ENCODE measurements around the gene DLG2. TPM values are rescaled to one million over a fixed set of nuclear protein-coding genes. Genes with fewer than 3 reads are reported as not detected.

Gene DLG2
- total RNA-seq, 1 experiment from 2014 or later: 2.7 TPM

DNA sequence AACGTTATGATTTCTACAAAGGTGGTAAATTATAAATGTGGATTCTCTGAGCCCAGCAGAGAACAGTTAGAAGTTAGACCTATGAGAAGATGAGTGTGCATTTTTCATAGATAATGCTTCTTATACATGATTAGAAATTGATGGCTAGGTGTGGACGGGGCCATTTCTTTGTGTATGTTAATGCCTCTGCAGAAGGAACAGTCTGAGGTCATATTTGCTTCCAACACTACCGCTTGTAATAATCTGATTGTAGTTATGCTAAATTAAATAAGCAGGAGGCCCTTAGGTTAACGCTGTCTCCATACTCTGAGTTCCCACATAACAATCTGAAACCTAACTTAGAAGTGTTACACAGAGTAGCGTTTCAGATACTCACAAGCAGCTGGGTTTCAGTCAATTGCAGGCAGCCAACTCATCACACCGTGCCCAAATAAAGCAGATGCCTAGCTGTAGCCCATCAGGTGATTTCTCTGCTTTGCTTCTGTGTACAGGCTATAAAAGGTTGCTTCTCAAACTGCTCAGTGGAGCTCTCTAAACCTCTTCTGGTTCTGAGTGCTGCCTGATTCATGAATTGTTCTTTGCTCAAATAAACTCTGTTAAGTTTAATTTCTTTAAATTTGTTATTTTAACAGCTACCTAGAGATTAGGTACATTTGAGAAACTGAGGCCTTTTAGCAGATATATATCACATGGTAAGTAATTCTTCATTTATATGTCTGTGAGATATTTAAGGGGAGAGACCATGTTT, 1702.2 kb downstream of the DLG2 start:
- Histone ChIP-seq H3K79me2 (ENCODE audit: low read length) (no peaks in the 10 kb centered on the region), H3K4me1 (ENCODE audit: low read length) (no peaks in the 10 kb centered on the region), H3K4me2 (ENCODE audit: low read depth, low read length, poor library complexity, severe bottlenecking) (no peak overlapping the region), H3K4me3 (ENCODE audit: low read length) (no peak overlapping the region), H3K27ac (ENCODE audit: low read length) (no peak overlapping the region), H3K9me3 (ENCODE audit: low read length) (no peaks in the 10 kb centered on the region), H4K20me1 (ENCODE audit: insufficient read depth, low read depth, low read length) (no peaks in the 10 kb centered on the region), H3K36me3 (ENCODE audit: insufficient read depth, low read length) (no peaks in the 10 kb centered on the region), H3K9ac (ENCODE audit: low read length) (no peak overlapping the region), H3K27me3 (ENCODE audit: low read length) (peaks cover 4% of the 10 kb centered on the region; the same call in 1 of the 2 replicates), H3K9me2 (replicated peaks; ENCODE audit: insufficient read depth, low read length) (no peaks in the 10 kb centered on the region), H2AFZ (ENCODE audit: low read length) (no peak overlapping the region)
- no peak for DNase-seq

DNA sequence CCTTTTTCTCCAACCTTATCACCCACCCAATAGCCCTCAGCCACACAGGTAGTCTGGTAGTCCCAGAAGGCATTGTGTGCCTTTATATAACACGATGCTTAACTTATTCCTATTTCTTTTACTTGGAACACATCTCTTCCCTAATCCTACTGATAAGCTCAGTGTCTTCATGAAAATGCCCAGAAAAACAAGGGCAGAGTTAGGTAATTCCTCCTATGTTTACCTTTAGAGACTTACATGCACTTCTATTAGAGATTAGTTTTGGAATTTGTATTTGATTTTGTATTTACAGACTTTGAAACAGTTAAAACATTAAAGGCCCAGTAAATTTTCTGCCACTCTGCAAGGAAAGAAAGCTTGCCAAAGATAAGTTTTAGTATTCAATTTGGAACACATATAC, 1703.2 kb downstream of the DLG2 start:
- no peak overlapping the region for H3K27ac ChIP-seq (ENCODE audit: low read length)
- H3K79me2 ChIP-seq (ENCODE audit: low read length): no peaks in the 10 kb centered on the region
- no peaks in the 10 kb centered on the region for H3K9me2 ChIP-seq (replicated peaks; ENCODE audit: insufficient read depth, low read length)
- H3K36me3 ChIP-seq (ENCODE audit: insufficient read depth, low read length): no peaks in the 10 kb centered on the region
- no peaks in the 10 kb centered on the region for H4K20me1 ChIP-seq (ENCODE audit: insufficient read depth, low read depth, low read length)
- no peaks in the 10 kb centered on the region for H3K9me3 ChIP-seq (ENCODE audit: low read length)
- H3K4me3 ChIP-seq (ENCODE audit: low read length): no peak overlapping the region
- no peaks in the 10 kb centered on the region for H3K27me3 ChIP-seq (ENCODE audit: low read length)
- no peaks in the 10 kb centered on the region for H3K4me1 ChIP-seq (ENCODE audit: low read length)
- no peak overlapping the region for H2AFZ ChIP-seq (ENCODE audit: low read length)
- no peak for DNase-seq
- no peak overlapping the region for H3K4me2 ChIP-seq (ENCODE audit: low read depth, low read length, poor library complexity, severe bottlenecking)
- no peak overlapping the region for H3K9ac ChIP-seq (ENCODE audit: low read length)

DNA sequence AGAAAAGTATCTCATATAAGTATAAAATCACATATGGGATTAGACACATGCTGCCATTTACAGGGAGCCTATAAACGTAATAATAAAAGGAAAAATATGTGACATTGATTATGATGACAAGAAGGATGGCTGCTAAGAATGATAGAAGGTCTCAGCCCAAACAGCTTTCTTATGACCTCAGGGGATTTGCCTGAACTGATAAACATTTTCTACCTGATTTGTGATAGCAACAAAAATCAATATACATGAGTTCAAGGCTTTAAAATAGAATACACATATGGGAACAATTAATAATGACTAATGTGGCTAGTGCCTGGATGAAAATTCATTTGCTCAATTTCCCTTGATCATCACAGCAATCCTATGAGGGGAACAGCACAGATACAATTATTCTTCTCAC, 1704.2 kb downstream of the DLG2 start:
- no peak overlapping the region for H2AFZ ChIP-seq (ENCODE audit: low read length)
- H3K4me1 ChIP-seq (ENCODE audit: low read length): no peaks in the 10 kb centered on the region
- H3K27ac ChIP-seq (ENCODE audit: low read length): no peak overlapping the region
- H3K4me2 ChIP-seq (ENCODE audit: low read depth, low read length, poor library complexity, severe bottlenecking): no peak overlapping the region
- H3K36me3 ChIP-seq (ENCODE audit: insufficient read depth, low read length): no peaks in the 10 kb centered on the region
- H3K27me3 ChIP-seq (ENCODE audit: low read length): no peaks in the 10 kb centered on the region
- no peaks in the 10 kb centered on the region for H3K79me2 ChIP-seq (ENCODE audit: low read length)
- no peak overlapping the region for H3K9ac ChIP-seq (ENCODE audit: low read length)
- no peaks in the 10 kb centered on the region for H4K20me1 ChIP-seq (ENCODE audit: insufficient read depth, low read depth, low read length)
- H3K9me2 ChIP-seq (replicated peaks; ENCODE audit: insufficient read depth, low read length): no peaks in the 10 kb centered on the region
- H3K9me3 ChIP-seq (ENCODE audit: low read length): no peaks in the 10 kb centered on the region
- H3K4me3 ChIP-seq (ENCODE audit: low read length): no peak overlapping the region
- no peak for DNase-seq

DNA sequence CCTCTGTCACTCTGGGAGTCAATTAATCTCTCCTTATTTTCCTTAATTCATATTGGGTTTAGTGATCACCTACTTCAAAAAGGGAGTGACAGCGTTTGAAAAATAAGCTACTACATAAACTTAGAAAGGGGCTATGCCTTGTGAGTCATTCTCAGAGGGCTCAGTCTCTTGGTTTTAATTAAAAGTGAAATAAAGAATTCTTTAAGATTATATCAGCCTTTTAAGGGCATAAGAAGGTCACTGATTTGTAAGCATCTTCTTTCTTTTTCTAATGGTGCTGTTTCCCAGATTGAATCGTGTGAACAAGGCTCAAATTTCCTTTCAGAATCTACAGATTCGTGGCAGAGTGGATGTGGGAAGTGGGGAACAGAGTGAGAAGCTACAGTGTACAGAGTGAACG, 1704.8 kb downstream of the DLG2 start:
- Histone ChIP-seq H3K36me3 (ENCODE audit: insufficient read depth, low read length) (no peaks in the 10 kb centered on the region), H3K27ac (ENCODE audit: low read length) (no peak overlapping the region), H3K9me2 (replicated peaks; ENCODE audit: insufficient read depth, low read length) (no peaks in the 10 kb centered on the region), H3K9me3 (ENCODE audit: low read length) (no peaks in the 10 kb centered on the region), H3K79me2 (ENCODE audit: low read length) (no peaks in the 10 kb centered on the region), H3K27me3 (ENCODE audit: low read length) (no peaks in the 10 kb centered on the region), H3K4me3 (ENCODE audit: low read length) (no peak overlapping the region), H2AFZ (ENCODE audit: low read length) (no peak overlapping the region), H3K4me2 (ENCODE audit: low read depth, low read length, poor library complexity, severe bottlenecking) (no peak overlapping the region), H3K4me1 (ENCODE audit: low read length) (no peaks in the 10 kb centered on the region), H4K20me1 (ENCODE audit: insufficient read depth, low read depth, low read length) (no peaks in the 10 kb centered on the region), H3K9ac (ENCODE audit: low read length) (no peak overlapping the region)
- no peak for DNase-seq

DNA sequence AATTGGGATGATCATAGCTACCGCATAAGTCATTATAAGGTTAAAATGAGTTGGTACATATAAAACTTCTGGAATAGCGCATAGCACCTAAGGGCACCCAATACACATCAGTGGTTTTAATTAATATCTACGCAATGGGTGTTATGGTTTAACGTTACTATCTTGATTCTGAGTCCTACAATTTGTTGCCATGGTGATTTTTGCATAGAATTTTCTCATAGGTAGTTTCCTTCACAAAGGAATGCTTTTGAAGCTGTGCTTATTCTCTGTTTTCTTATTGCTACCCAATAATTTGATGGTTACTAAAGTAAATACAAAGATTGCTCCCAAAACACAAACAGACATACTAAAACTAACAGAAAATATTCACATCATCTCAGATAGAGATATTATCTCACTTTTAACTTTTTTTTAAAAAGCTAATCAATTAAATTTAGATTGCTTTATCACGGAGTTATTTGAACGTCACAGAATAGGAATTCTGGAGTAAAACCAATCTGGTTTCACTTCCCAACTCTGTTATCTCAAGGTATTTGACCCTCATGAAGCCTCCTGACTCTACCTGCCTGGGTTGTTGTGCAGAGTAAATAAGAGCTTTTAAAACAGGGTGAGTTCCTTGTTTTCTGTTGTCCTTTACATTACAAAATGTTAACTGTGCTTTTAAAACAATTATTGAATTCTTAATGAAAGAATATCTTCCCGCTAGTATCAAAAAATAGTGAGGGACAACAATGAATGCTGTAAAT, 1705.5 kb downstream of the DLG2 start:
- H3K9ac ChIP-seq (ENCODE audit: low read length): no peak overlapping the region
- no peaks in the 10 kb centered on the region for H3K36me3 ChIP-seq (ENCODE audit: insufficient read depth, low read length)
- no peak overlapping the region for H3K27ac ChIP-seq (ENCODE audit: low read length)
- H3K9me3 ChIP-seq (ENCODE audit: low read length): no peaks in the 10 kb centered on the region
- DNase-seq: no peak
- H3K4me2 ChIP-seq (ENCODE audit: low read depth, low read length, poor library complexity, severe bottlenecking): no peak overlapping the region
- H3K9me2 ChIP-seq (replicated peaks; ENCODE audit: insufficient read depth, low read length): no peaks in the 10 kb centered on the region
- no peaks in the 10 kb centered on the region for H3K27me3 ChIP-seq (ENCODE audit: low read length)
- no peaks in the 10 kb centered on the region for H4K20me1 ChIP-seq (ENCODE audit: insufficient read depth, low read depth, low read length)
- no peak overlapping the region for H3K4me3 ChIP-seq (ENCODE audit: low read length)
- no peak overlapping the region for H2AFZ ChIP-seq (ENCODE audit: low read length)
- no peaks in the 10 kb centered on the region for H3K79me2 ChIP-seq (ENCODE audit: low read length)
- H3K4me1 ChIP-seq (ENCODE audit: low read length): no peaks in the 10 kb centered on the region

DNA sequence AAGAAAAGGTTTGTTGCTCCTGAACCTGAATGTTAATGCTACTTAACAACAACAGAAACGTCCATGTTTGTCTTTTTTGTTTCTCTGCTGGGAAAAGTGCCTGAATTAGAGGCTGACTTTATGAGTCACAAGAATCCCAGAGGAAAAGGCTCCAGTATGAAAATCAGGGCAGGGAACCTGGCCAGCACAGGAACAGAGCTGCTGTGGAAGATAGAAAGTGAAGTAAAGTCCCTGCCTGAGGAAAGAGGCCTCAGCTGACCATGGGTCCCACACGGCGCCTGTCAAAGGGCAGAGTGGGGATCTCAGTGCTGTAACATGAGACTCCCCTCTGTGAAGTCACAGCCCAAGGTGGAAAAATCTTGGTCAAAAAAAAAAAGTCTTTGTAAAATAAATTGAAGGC, 1708.7 kb downstream of the DLG2 start:
- no peaks in the 10 kb centered on the region for H3K9me3 ChIP-seq (ENCODE audit: low read length)
- H3K9me2 ChIP-seq (replicated peaks; ENCODE audit: insufficient read depth, low read length): no peaks in the 10 kb centered on the region
- no peak overlapping the region for H3K4me2 ChIP-seq (ENCODE audit: low read depth, low read length, poor library complexity, severe bottlenecking)
- no peak overlapping the region for H2AFZ ChIP-seq (ENCODE audit: low read length)
- H3K79me2 ChIP-seq (ENCODE audit: low read length): no peaks in the 10 kb centered on the region
- H3K4me1 ChIP-seq (ENCODE audit: low read length): no peaks in the 10 kb centered on the region
- no peak overlapping the region for H3K27ac ChIP-seq (ENCODE audit: low read length)
- H3K4me3 ChIP-seq (ENCODE audit: low read length): no peak overlapping the region
- H3K27me3 ChIP-seq (ENCODE audit: low read length): no peaks in the 10 kb centered on the region
- H4K20me1 ChIP-seq (ENCODE audit: insufficient read depth, low read depth, low read length): no peaks in the 10 kb centered on the region
- H3K9ac ChIP-seq (ENCODE audit: low read length): no peak overlapping the region
- DNase-seq: no peak
- H3K36me3 ChIP-seq (ENCODE audit: insufficient read depth, low read length): no peaks in the 10 kb centered on the region

DNA sequence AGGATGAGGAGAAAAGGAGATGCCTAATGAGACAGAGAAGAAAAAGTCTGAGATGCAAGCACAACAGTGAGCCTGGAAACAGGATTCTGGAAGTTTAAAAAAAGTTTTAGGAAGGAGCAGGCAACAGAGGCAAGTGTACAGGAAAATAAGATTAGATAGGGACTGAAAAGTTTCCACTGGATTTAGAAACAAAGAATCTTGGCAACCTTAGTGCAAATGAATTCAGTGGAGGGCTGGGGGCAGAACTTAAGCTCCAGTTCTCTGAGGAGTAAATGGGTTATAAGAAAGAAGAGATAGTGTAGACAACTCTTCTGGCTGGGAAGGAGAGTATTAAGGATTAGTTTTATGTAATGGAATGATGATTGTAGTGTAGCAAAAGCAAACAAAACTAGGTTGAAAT, 1712.1 kb downstream of the DLG2 start:
- H2AFZ ChIP-seq (ENCODE audit: low read length): no peak overlapping the region
- H3K9me3 ChIP-seq (ENCODE audit: low read length): no peaks in the 10 kb centered on the region
- no peaks in the 10 kb centered on the region for H3K4me1 ChIP-seq (ENCODE audit: low read length)
- no peaks in the 10 kb centered on the region for H4K20me1 ChIP-seq (ENCODE audit: insufficient read depth, low read depth, low read length)
- H3K9ac ChIP-seq (ENCODE audit: low read length): no peak overlapping the region
- H3K79me2 ChIP-seq (ENCODE audit: low read length): no peaks in the 10 kb centered on the region
- no peak overlapping the region for H3K4me3 ChIP-seq (ENCODE audit: low read length)
- DNase-seq: no peak
- H3K4me2 ChIP-seq (ENCODE audit: low read depth, low read length, poor library complexity, severe bottlenecking): no peak overlapping the region
- no peaks in the 10 kb centered on the region for H3K27me3 ChIP-seq (ENCODE audit: low read length)
- H3K9me2 ChIP-seq (replicated peaks; ENCODE audit: insufficient read depth, low read length): no peaks in the 10 kb centered on the region
- H3K36me3 ChIP-seq (ENCODE audit: insufficient read depth, low read length): no peaks in the 10 kb centered on the region
- no peak overlapping the region for H3K27ac ChIP-seq (ENCODE audit: low read length)

DNA sequence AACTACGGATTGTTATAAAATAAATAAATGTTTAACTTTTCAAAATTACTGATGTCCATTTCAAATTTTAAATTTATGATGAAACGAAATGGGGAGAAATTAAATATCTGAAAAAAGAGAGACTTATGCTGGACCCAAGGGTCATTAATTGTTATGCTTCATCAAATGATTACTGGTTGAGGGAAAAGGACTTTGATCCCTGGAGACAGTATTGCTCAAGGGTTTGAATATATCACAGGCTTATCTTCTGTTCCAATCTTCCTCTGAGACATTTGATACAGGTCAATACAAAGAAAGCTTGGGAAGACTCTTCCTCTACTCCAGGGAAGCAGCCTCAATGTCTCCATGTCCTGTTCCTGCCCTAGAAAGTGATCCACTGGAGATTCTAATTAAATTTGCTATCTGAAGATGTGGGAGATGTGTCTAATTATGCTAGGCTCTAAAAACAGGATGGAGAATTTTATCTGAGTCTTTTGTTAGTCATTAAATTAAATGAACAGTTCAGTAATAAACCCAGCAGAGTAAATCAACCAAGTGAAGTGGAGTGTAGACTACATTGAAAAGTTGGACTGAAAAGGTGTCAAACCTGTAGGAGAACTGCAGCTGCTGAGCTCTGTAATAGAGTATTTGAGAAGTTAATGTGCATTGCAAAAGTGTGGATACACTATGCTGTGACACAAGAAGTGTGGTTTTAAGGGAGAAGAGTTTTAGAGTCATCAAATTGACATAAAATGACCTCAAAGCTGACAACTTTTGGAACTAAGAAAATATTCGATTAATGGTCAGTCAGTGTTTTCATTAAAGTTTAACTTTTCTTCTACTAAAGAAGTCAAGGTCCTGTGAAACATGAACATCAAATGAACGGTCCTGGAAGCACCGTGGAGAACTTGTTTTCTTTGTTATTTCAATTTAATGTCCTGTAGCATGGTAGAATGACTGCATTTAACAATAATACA, 1717.3 kb downstream of the DLG2 start:
- no peaks in the 10 kb centered on the region for H3K9me3 ChIP-seq (ENCODE audit: low read length)
- no peaks in the 10 kb centered on the region for H3K27me3 ChIP-seq (ENCODE audit: low read length)
- no peak overlapping the region for H3K4me3 ChIP-seq (ENCODE audit: low read length)
- no peak overlapping the region for H3K4me2 ChIP-seq (ENCODE audit: low read depth, low read length, poor library complexity, severe bottlenecking)
- no peak overlapping the region for H3K9ac ChIP-seq (ENCODE audit: low read length)
- H2AFZ ChIP-seq (ENCODE audit: low read length): no peak overlapping the region
- no peak overlapping the region for H3K27ac ChIP-seq (ENCODE audit: low read length)
- H3K36me3 ChIP-seq (ENCODE audit: insufficient read depth, low read length): no peaks in the 10 kb centered on the region
- H3K9me2 ChIP-seq (replicated peaks; ENCODE audit: insufficient read depth, low read length): no peaks in the 10 kb centered on the region
- no peak for DNase-seq
- no peaks in the 10 kb centered on the region for H4K20me1 ChIP-seq (ENCODE audit: insufficient read depth, low read depth, low read length)
- no peaks in the 10 kb centered on the region for H3K4me1 ChIP-seq (ENCODE audit: low read length)
- no peaks in the 10 kb centered on the region for H3K79me2 ChIP-seq (ENCODE audit: low read length)

All from Karpas-422 (cell line).